Naive thymus-derived CD4-positive, alpha-beta T cell (primary cell): ENCODE results near the gene UBTD2. TPM values are rescaled to one million over a fixed set of nuclear protein-coding genes. Genes with fewer than 3 reads are reported as not detected.

Source experiments
- ATAC-seq: fragments of 150-1000 bp; cut with Tn5 transposase; 2 replicates; pipeline ENCODE4 v1.10.0; 2021; ENCODE audit warnings: mild to moderate bottlenecking, moderate library complexity
- CTCF ChIA-PET: fragments of 350-600 bp; sonication (Branson Sonifier 250); formaldehyde crosslinking; loops from one replicate; lab custom pipeline; 2021; ENCODE audit warnings: antibody characterized with exemption; lab: Charles Lee
- POLR2A ChIA-PET: fragments of 350-600 bp; sonication (Branson Sonifier 250); formaldehyde crosslinking; loops from one replicate; lab custom pipeline; 2021; ENCODE audit warnings: antibody characterized with exemption, inconsistent platforms; lab: Charles Lee
- DNase-seq, 9 donors: peaks; one replicate each; pipeline versions ENCODE4 v3.0.0 to v3.0.0-alpha.2; 2020 to 2022; ENCODE audit warnings: mixed read lengths in 1 of 9
- H3K27ac ChIP-seq: one replicate; pipeline ENCODE4 v1.7.0; 2013; ENCODE audit warnings: mild to moderate bottlenecking, low read depth, low read length, moderate library complexity
- H3K27me3 ChIP-seq, 2 donors: one replicate each; pipeline ENCODE4 v1.7.0; 2013; ENCODE audit warnings: low read length in 2 of 2, mild to moderate bottlenecking in 2 of 2, moderate library complexity in 2 of 2; ENCODE audit not compliant: control insufficient read depth in 2 of 2, insufficient read depth in 2 of 2
- H3K36me3 ChIP-seq, 3 experiments: 1 replicate in 2 of 3; 2 replicates in 1 of 3; pipeline ENCODE4 v1.7.0; 2013; ENCODE audit warnings: low read length in 3 of 3, mild to moderate bottlenecking in 3 of 3, moderate library complexity in 1 of 3; ENCODE audit not compliant: insufficient read depth in 3 of 3, control insufficient read depth in 2 of 3
- H3K4me1 ChIP-seq, 2 donors: one replicate each; pipeline ENCODE4 v1.7.0; 2013; ENCODE audit warnings: low read length in 2 of 2, mild to moderate bottlenecking in 2 of 2, moderate library complexity in 1 of 2; ENCODE audit not compliant: control insufficient read depth in 2 of 2, insufficient read depth in 2 of 2
- H3K4me3 ChIP-seq: 2 replicates; pipeline ENCODE4 v1.7.0; 2013; ENCODE audit warnings: mild to moderate bottlenecking, low read length
- H3K9me3 ChIP-seq, 3 experiments: 1 replicate in 2 of 3; 2 replicates in 1 of 3; pipeline ENCODE4 v1.7.0; 2013; ENCODE audit warnings: low read length in 3 of 3; ENCODE audit not compliant: control insufficient read depth in 2 of 3
- H3K27ac Mint-ChIP-seq, 9 donors: one replicate each; pipeline ENCODE4 v1.8.0; 2020 to 2022; ENCODE audit warnings: mixed read lengths in 9 of 9, mild to moderate bottlenecking in 8 of 9, moderate library complexity in 5 of 9, inconsistent platforms in 2 of 9
- H3K27me3 Mint-ChIP-seq, 5 donors: one replicate each; pipeline ENCODE4 v1.8.0; 2021 to 2022; ENCODE audit warnings: mixed read lengths in 5 of 5, mild to moderate bottlenecking in 1 of 5
- H3K36me3 Mint-ChIP-seq, 5 donors: one replicate each; pipeline ENCODE4 v1.8.0; 2020 to 2022; ENCODE audit warnings: mixed read lengths in 5 of 5, mild to moderate bottlenecking in 3 of 5, inconsistent platforms in 1 of 5
- H3K4me1 Mint-ChIP-seq, 7 donors: one replicate each; pipeline ENCODE4 v1.8.0; 2020 to 2022; ENCODE audit warnings: mixed read lengths in 7 of 7, mild to moderate bottlenecking in 3 of 7, inconsistent platforms in 1 of 7
- H3K4me3 Mint-ChIP-seq, 10 donors: one replicate each; pipeline ENCODE4 v1.8.0; 2020 to 2022; ENCODE audit warnings: mild to moderate bottlenecking in 10 of 10, mixed read lengths in 10 of 10, moderate library complexity in 6 of 10, inconsistent platforms in 2 of 10
- H3K9me3 Mint-ChIP-seq, 11 donors: one replicate each; pipeline ENCODE4 v1.8.0; 2020 to 2022; ENCODE audit warnings: mixed read lengths in 11 of 11, mild to moderate bottlenecking in 4 of 11, inconsistent platforms in 1 of 11, moderate library complexity in 1 of 11
- intact Hi-C, 2 donors: fragments of 100-400 bp; cut with micrococcal nuclease; formaldehyde crosslinking; loops; one replicate each; pipeline ENCODE4 v1.15.1; 2023
- polyA plus RNA-seq, 2 donors: library from polyadenylated mRNA; unstranded; fragments of 300-500 nt; fragmentation: Illumina TruSeq; gene quantifications; one replicate each; pipeline ENCODE4 v1.2.3, GENCODE V29; 2021
- total RNA-seq, 6 experiments: library from RNA in 5 of 6; stranded (reverse) in 5 of 6; gene quantifications; 1 replicate in 5 of 6; 2 replicates in 1 of 6; pipeline ENCODE4 v1.2.3 and lab custom pipeline; 2021 to 2026

The UBTD2 gene
- total and polyA plus RNA-seq, 7 experiments from 2014 or later: 2.3 to 8.3 (median 4.0) TPM

- H3K27ac Mint-ChIP-seq: peak overlapping the region in 8 of 9 donors; percentile 51 to 98 (median 94)
- intact Hi-C loops: loop anchor here (10.0 kb wide), 2 partner anchors 963 to 1143 kb away; partner anchors contain the start of genes BNIP1 (in 1 of the 2) and STC2 (in 1 of the 2)
- H3K4me3 Mint-ChIP-seq: peak overlapping the region in 5 of 10 donors; percentile 23 to 98 (median 54)
- Histone ChIP-seq H3K4me3 (no peak overlapping the region), H3K27me3 (no peaks in the 10 kb centered on the region), H3K27ac (peak overlapping the region; percentile 94), H3K9me3 (no peaks in the 10 kb centered on the region), H3K4me1 (peaks cover 69 to 72% of the 10 kb centered on the region in 2 donors), H3K36me3 (peaks cover 0 to 2% (median 0%) of the 10 kb centered on the region in 3 experiments)
- ATAC-seq (no peak), DNase-seq (no peak)
- peaks cover 40 to 81% (median 73%) of the 10 kb centered on the region in 7 donors for H3K4me1 Mint-ChIP-seq
- peaks cover 4 to 60% (median 16%) of the 10 kb centered on the region in 5 donors for H3K36me3 Mint-ChIP-seq
- ChIA-PET POLR2A (interaction anchor here (0.6 to 9.8 kb wide), 7 partner anchors 10 to 116 kb away, joined by 3 to 562 read pairs (median 16); no protein-coding TSS in a partner anchor), CTCF (interaction anchor here (0.7 to 1.0 kb wide), 2 partner anchors 9 to 114 kb away, joined by 6 read pairs; no protein-coding TSS in a partner anchor)
- H3K9me3 Mint-ChIP-seq: peaks cover 0 to 2% (median 0%) of the 10 kb centered on the region in 11 donors
- no peaks in the 10 kb centered on the region for H3K27me3 Mint-ChIP-seq
These were observed 101.3 kb downstream of the UBTD2 start for GRCh38 chr5:172182291-172182690.

- no peaks in the 10 kb centered on the region for H3K27me3 ChIP-seq
- peak overlapping the region; percentile 94 to 100 (median 97) for H3K27ac Mint-ChIP-seq
- H3K9me3 Mint-ChIP-seq: peaks cover 0 to 2% (median 0%) of the 10 kb centered on the region in 11 donors
- ATAC-seq (peak; percentile 44), DNase-seq (peak in 7 of 9 donors; percentile 69 to 86 (median 78))
- H3K4me3 ChIP-seq: peak overlapping the region; percentile 21
- no peaks in the 10 kb centered on the region for H3K36me3 ChIP-seq
- H3K9me3 ChIP-seq: no peaks in the 10 kb centered on the region
- peaks cover 83 to 86% of the 10 kb centered on the region in 2 donors for H3K4me1 ChIP-seq
- peak overlapping the region; percentile 92 for H3K27ac ChIP-seq
- peaks cover 4 to 57% (median 21%) of the 10 kb centered on the region in 5 donors for H3K36me3 Mint-ChIP-seq
- POLR2A ChIA-PET: interaction anchor here (1.2 to 9.8 kb wide), 6 partner anchors 9 to 174 kb away, joined by 3 to 562 read pairs (median 13); partner anchors contain the start of gene FBXW11
- CTCF ChIA-PET: no interaction called here
- peak overlapping the region; percentile 77 to 98 (median 85) for H3K4me3 Mint-ChIP-seq
- intact Hi-C loops: loop anchor here (10.0 kb wide), 2 partner anchors 964 to 1144 kb away; partner anchors contain the start of genes BNIP1 (in 1 of the 2) and STC2 (in 1 of the 2)
- H3K27me3 Mint-ChIP-seq: no peaks in the 10 kb centered on the region
- peaks cover 49 to 95% (median 83%) of the 10 kb centered on the region in 7 donors for H3K4me1 Mint-ChIP-seq
These were observed 102.6 kb downstream of the UBTD2 start for GRCh38 chr5:172180936-172181335.

- CTCF ChIA-PET: interaction anchor here (0.7 to 1.5 kb wide), 4 partner anchors 8 to 1848 kb away, joined by 3 to 9 read pairs (median 4); partner anchors contain the start of gene FBXW11
These were observed 104.3 kb downstream of the UBTD2 start for GRCh38 chr5:172178991-172179989.

GRCh38 chr5:172178301-172178987 is 105.1 kb downstream of the UBTD2 start:
- H3K4me3 ChIP-seq: peak overlapping the region; percentile 76
- peaks cover 82 to 83% of the 10 kb centered on the region in 2 donors for H3K4me1 ChIP-seq
- CTCF ChIA-PET: interaction anchor here (1.1 to 1.5 kb wide), 3 partner anchors 9 to 172 kb away, joined by 3 to 9 read pairs (median 5); partner anchors contain the start of genes FBXW11 and STK10
- Mint-ChIP-seq H3K36me3 (peaks cover 4 to 64% (median 17%) of the 10 kb centered on the region in 5 donors), H3K4me3 (peak overlapping the region; percentile 78 to 99 (median 90)), H3K27ac (peak overlapping the region; percentile 94 to 100 (median 98)), H3K9me3 (peaks cover 0 to 2% (median 0%) of the 10 kb centered on the region in 11 donors), H3K27me3 (no peaks in the 10 kb centered on the region), H3K4me1 (peaks cover 56 to 95% (median 84%) of the 10 kb centered on the region in 7 donors)
- H3K27me3 ChIP-seq: no peaks in the 10 kb centered on the region
- H3K36me3 ChIP-seq: no peaks in the 10 kb centered on the region
- no peak for ATAC-seq
- H3K27ac ChIP-seq: peak overlapping the region; percentile 92
- H3K9me3 ChIP-seq: no peaks in the 10 kb centered on the region
- POLR2A ChIA-PET: interaction anchor here (0.9 to 14.6 kb wide), 11 partner anchors 7 to 591 kb away, joined by 3 to 562 read pairs (median 7); partner anchors contain the start of genes FBXW11 and STK10
- intact Hi-C loops: loop anchor here (10.0 kb wide), 2 partner anchors 1904 to 1914 kb away; no protein-coding TSS in a partner anchor
- DNase-seq: peak in 4 of 9 donors; percentile 30 to 48 (median 42)

More at GRCh38 chr5:172178991-172179989, 104.3 kb downstream of the UBTD2 start:
- H3K9me3 Mint-ChIP-seq: peaks cover 0 to 2% (median 0%) of the 10 kb centered on the region in 11 donors
- H3K4me3 ChIP-seq: peak overlapping the region; percentile 76
- no peaks in the 10 kb centered on the region for H3K27me3 Mint-ChIP-seq
- peak overlapping the region; percentile 92 for H3K27ac ChIP-seq
- DNase-seq (peak in 8 of 9 donors; percentile 57 to 72 (median 68)), ATAC-seq (peak; percentile 54)
- peak overlapping the region; percentile 78 to 99 (median 90) for H3K4me3 Mint-ChIP-seq
- POLR2A ChIA-PET: interaction anchor here (0.6 to 14.6 kb wide), 16 partner anchors 6 to 590 kb away, joined by 3 to 562 read pairs (median 5); partner anchors contain the start of genes FBXW11 and STK10
- intact Hi-C loops: loop anchor here (1.0 to 10.0 kb wide), 3 partner anchors 8 to 1914 kb away; no protein-coding TSS in a partner anchor
- peaks cover 84 to 86% of the 10 kb centered on the region in 2 donors for H3K4me1 ChIP-seq
- peaks cover 4 to 57% (median 17%) of the 10 kb centered on the region in 5 donors for H3K36me3 Mint-ChIP-seq
- no peaks in the 10 kb centered on the region for H3K9me3 ChIP-seq
- no peaks in the 10 kb centered on the region for H3K36me3 ChIP-seq
- H3K4me1 Mint-ChIP-seq: peaks cover 48 to 95% (median 84%) of the 10 kb centered on the region in 7 donors
- H3K27me3 ChIP-seq: no peaks in the 10 kb centered on the region
- H3K27ac Mint-ChIP-seq: peak overlapping the region; percentile 94 to 100 (median 98)

- H3K4me3 ChIP-seq: no peak overlapping the region
- ATAC-seq (no peak), DNase-seq (no peak)
- peaks cover 59 to 95% (median 87%) of the 10 kb centered on the region in 7 donors for H3K4me1 Mint-ChIP-seq
- H3K4me3 Mint-ChIP-seq: peak overlapping the region; percentile 87 to 99 (median 94)
- no peaks in the 10 kb centered on the region for H3K27me3 ChIP-seq
- no peaks in the 10 kb centered on the region for H3K9me3 ChIP-seq
- CTCF ChIA-PET: interaction anchor here (0.7 to 5.5 kb wide), 2 partner anchors 9 to 11 kb away, joined by 3 to 113 read pairs; partner anchors contain the start of gene STK10
- POLR2A ChIA-PET: interaction anchor here (4.9 to 14.6 kb wide), 4 partner anchors 8 to 170 kb away, joined by 39 to 562 read pairs (median 57); partner anchors contain the start of genes FBXW11 and STK10
- peaks cover 0 to 64% (median 13%) of the 10 kb centered on the region in 5 donors for H3K36me3 Mint-ChIP-seq
- intact Hi-C loops: loop anchor here (10.0 kb wide), 2 partner anchors 1902 to 1912 kb away; no protein-coding TSS in a partner anchor
- H3K27me3 Mint-ChIP-seq: no peaks in the 10 kb centered on the region
- H3K9me3 Mint-ChIP-seq: peaks cover 0 to 2% (median 0%) of the 10 kb centered on the region in 11 donors
- peaks cover 81 to 82% of the 10 kb centered on the region in 2 donors for H3K4me1 ChIP-seq
- H3K36me3 ChIP-seq: no peaks in the 10 kb centered on the region
- H3K27ac Mint-ChIP-seq: peak overlapping the region; percentile 94 to 100 (median 98)
- H3K27ac ChIP-seq: peak overlapping the region; percentile 92
These were observed 106.4 kb downstream of the UBTD2 start for GRCh38 chr5:172177176-172177575.
